Type B pancreatic cell (in vitro differentiated cells): ENCODE results near the gene HYAL2. TPM values are rescaled to one million over a fixed set of nuclear protein-coding genes. Genes with fewer than 3 reads are reported as not detected.
"Not testable (repeated sequence)": the region's sequence is repeated elsewhere in the genome, so short reads cannot be mapped to it uniquely, and the experiment has no call there.

ENCODE experiments used
- DNase-seq: peaks from one replicate; pipeline ENCODE4 v3.0.0; 2021; ENCODE audit warnings: mixed read lengths; ENCODE audit not compliant: unreplicated experiment; ENCODE audit errors: extremely low spot score
- H3K27ac Mint-ChIP-seq: 2 replicates; pipeline ENCODE4 v1.8.0; 2021; ENCODE audit warnings: mild to moderate bottlenecking, mixed read lengths
- H3K27me3 Mint-ChIP-seq: 2 replicates; pipeline ENCODE4 v1.8.0; 2021; ENCODE audit warnings: mixed read lengths
- H3K36me3 Mint-ChIP-seq: 2 replicates; pipeline ENCODE4 v1.8.0; 2021; ENCODE audit warnings: mixed read lengths
- H3K4me1 Mint-ChIP-seq: one replicate; pipeline ENCODE4 v1.8.0; 2021; ENCODE audit warnings: mixed read lengths; ENCODE audit not compliant: unreplicated experiment
- H3K4me3 Mint-ChIP-seq: 2 replicates; pipeline ENCODE4 v1.8.0; 2021; ENCODE audit warnings: mild to moderate bottlenecking, mixed read lengths
- H3K9me3 Mint-ChIP-seq: 2 replicates; pipeline ENCODE4 v1.8.0; 2021; ENCODE audit warnings: mixed read lengths
- total RNA-seq: library from RNA; stranded (reverse); gene quantifications from 2 replicates; pipeline ENCODE4 v1.2.1, GENCODE V29; 2021; ENCODE audit warnings: low replicate concordance
- TF ChIP-seq, protein P1 (sequence below): fragments of 200-600 bp; sonication (generic); conservative IDR thresholded peaks from 2 replicates; pipeline ENCODE4 v1.5.0; 2021; ENCODE audit warnings: antibody characterized with exemption, mild to moderate bottlenecking

The HYAL2 gene
- total RNA-seq, 1 donor from 2014 or later, result 52.5 TPM

DNA sequence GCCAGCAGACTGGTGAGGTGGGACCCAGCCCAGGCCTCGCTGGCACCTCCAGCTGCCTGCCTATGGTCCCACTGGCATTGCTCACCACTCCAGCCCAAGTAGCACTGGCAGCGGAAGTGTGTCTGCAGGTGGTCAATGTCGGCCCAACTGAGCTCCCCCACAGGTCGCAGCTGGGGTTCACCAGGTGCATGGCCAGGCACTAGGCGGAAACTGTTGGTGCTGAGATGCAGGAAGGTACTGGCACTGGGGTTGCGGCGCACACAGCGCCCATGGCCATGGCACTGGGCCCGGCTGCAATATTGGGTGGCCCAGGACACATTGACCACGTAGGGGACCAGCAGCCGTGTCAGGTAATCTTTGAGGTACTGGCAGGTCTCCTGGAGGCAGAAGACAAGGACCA lies 4.4 kb downstream of the HYAL2 start:
- Mint-ChIP-seq H3K27ac (peak overlapping the region; percentile 98), H3K36me3 (peaks cover 22% of the 10 kb centered on the region), H3K4me1 (peaks cover 32% of the 10 kb centered on the region), H3K9me3 (no peaks in the 10 kb centered on the region), H3K4me3 (peak overlapping the region; percentile 77), H3K27me3 (no peaks in the 10 kb centered on the region)
- TF ChIP-seq, protein P1, sequence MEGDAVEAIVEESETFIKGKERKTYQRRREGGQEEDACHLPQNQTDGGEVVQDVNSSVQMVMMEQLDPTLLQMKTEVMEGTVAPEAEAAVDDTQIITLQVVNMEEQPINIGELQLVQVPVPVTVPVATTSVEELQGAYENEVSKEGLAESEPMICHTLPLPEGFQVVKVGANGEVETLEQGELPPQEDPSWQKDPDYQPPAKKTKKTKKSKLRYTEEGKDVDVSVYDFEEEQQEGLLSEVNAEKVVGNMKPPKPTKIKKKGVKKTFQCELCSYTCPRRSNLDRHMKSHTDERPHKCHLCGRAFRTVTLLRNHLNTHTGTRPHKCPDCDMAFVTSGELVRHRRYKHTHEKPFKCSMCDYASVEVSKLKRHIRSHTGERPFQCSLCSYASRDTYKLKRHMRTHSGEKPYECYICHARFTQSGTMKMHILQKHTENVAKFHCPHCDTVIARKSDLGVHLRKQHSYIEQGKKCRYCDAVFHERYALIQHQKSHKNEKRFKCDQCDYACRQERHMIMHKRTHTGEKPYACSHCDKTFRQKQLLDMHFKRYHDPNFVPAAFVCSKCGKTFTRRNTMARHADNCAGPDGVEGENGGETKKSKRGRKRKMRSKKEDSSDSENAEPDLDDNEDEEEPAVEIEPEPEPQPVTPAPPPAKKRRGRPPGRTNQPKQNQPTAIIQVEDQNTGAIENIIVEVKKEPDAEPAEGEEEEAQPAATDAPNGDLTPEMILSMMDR, result no peak
- no peak for DNase-seq

DNA sequence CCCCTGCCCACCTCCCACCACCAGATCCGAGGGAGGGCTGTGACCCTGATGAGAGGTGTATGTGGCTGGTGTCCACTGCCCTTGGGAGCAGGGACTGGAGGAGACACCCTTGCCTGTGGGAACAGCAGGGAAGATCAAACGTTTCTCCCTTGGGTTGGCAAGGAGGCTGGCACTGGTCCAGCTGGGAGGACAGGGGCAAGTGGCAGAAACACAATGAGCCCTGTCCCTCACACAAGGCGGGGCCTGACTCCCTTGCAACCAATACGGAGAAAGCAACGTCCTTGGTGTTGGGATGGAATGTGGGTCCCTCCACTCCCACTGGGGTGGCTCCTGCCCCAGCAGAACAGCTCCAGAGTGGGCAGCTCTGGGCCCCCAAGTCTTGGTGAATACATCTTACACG lies 5.2 kb downstream of the HYAL2 start:
- Mint-ChIP-seq H3K36me3 (peaks cover 22% of the 10 kb centered on the region), H3K4me1 (peaks cover 32% of the 10 kb centered on the region), H3K27ac (peak overlapping the region; percentile 100), H3K4me3 (peak overlapping the region; percentile 81), H3K9me3 (no peaks in the 10 kb centered on the region), H3K27me3 (no peaks in the 10 kb centered on the region)
- TF ChIP-seq, protein P1, result no peak
- no peak for DNase-seq

DNA sequence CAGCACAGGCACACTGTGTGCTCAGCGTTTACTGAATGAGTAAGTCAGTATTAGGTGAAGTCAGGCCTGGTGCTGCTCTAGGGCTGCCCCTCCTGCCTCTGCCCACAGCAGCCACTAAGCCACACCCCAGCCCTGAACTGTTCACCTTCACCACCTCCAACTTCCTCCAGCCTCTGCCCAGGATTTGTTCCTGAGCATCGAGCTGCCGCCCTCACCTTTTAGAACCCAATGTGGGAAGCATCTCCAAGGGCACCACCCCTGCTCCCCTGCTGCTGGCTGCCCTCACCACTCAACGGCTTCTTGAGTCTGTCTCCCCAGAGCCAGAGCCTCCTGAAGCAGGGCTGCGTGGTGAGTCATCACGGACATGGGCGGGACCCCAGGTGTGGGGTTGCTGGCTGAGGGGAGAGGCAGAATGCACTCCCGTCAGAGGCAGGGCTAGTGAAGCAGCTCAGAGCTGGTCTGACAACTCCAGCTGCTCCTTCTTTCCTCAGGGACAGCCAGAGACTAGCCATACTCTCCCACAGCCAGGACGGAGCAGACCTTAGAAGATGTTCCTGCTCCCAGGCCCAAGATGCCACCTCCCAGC lies 5.8 kb downstream of the HYAL2 start:
- Mint-ChIP-seq H3K27me3 (no peaks in the 10 kb centered on the region), H3K9me3 (no peaks in the 10 kb centered on the region), H3K36me3 (peaks cover 22% of the 10 kb centered on the region), H3K4me1 (peaks cover 32% of the 10 kb centered on the region), H3K4me3 (peak overlapping the region; percentile 81), H3K27ac (peak overlapping the region; percentile 100)
- TF ChIP-seq, protein P1, result no peak
- DNase-seq, result no peak

DNA sequence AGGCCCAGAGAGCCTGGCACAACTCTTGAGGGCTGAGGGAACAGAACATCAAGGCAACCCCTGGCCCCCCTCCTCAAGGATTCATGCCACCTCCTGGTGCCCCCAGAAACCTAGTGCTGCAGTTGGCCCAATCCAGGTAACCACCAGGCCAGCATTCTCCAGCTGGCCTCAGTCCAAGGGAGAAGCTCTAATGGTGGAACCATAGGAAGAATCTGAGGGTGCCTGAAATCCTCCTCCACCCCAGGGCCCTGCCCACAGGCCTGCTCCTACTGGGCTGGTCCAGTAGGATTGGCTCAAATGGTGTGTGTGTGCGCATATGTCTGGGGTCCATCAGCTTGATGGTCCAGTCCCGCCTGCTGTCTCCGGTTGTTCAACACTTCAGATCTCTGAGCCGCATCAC lies 7.7 kb downstream of the HYAL2 start:
- H3K27me3 Mint-ChIP-seq, result no peaks in the 10 kb centered on the region
- no peaks in the 10 kb centered on the region for H3K9me3 Mint-ChIP-seq
- H3K36me3 Mint-ChIP-seq, result peaks cover 24% of the 10 kb centered on the region
- peak overlapping the region; percentile 30 for H3K4me3 Mint-ChIP-seq
- no peak for DNase-seq
- H3K4me1 Mint-ChIP-seq, result peaks cover 27% of the 10 kb centered on the region
- TF ChIP-seq, protein P1, result no peak
- peak overlapping the region; percentile 53 for H3K27ac Mint-ChIP-seq

DNA sequence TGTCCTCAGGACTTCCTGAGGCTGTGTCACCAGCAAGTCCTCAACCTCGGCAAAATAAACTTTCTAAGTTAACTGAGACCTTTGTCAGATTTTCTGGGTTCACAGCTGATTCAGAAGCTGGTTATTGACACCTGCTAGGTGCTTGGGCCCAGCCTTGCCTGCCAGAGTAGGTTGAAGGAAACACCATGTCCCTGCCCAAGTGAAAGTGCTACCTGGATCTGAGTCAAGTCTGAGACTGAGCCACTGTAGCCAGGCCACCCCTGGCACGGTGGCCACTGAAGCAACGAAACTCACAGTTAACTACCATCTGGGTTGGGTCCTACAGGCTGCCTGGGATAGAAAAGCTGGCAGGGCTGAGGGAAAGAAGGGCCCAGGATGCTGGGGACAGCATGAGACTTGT lies 8.2 kb downstream of the HYAL2 start:
- no peak overlapping the region for H3K4me3 Mint-ChIP-seq
- TF ChIP-seq, protein P1, result no peak
- no peak for DNase-seq
- no peaks in the 10 kb centered on the region for H3K27me3 Mint-ChIP-seq
- H3K4me1 Mint-ChIP-seq, result peaks cover 26% of the 10 kb centered on the region
- H3K36me3 Mint-ChIP-seq, result peaks cover 29% of the 10 kb centered on the region
- no peaks in the 10 kb centered on the region for H3K9me3 Mint-ChIP-seq
- peak overlapping the region; percentile 10 for H3K27ac Mint-ChIP-seq

DNA sequence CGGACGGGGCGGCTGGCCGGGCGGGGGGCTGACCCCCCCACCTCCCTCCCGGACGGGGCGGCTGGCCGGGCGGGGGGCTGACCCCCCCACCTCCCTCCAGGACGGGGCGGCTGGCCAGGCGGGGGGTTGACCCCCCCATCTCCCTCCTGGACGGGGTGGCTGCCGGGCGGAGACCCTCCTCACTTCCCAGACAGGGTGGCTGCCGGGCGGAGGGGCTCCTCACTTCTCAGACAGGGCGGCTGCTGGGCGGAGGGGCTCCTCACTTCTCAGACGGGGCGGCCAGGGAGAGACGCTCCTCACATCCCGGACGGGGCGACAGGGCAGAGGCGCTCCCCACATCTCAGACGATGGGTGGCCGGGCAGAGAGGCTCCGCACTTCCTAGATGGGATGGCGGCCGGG lies 10.5 kb downstream of the HYAL2 start:
- H3K27ac Mint-ChIP-seq, DNase-seq, H3K27me3 Mint-ChIP-seq, H3K4me3 Mint-ChIP-seq, H3K9me3 Mint-ChIP-seq: not testable (repeated sequence)
- Mint-ChIP-seq H3K36me3 (peaks cover 26% of the 10 kb centered on the region), H3K4me1 (peaks cover 14% of the 10 kb centered on the region)
